HS-27A (cell line): Measurements from ENCODE around the gene MDH1.
"Not testable (repeated sequence)": the region's sequence is repeated elsewhere in the genome, so short reads cannot be mapped to it uniquely, and the experiment has no call there.

Source experiments
- DNase-seq: peaks from one replicate; pipeline ENCODE4 v3.0.0-alpha.2; 2012; ENCODE audit warnings: low read depth, missing footprints

Gene MDH1

DNA sequence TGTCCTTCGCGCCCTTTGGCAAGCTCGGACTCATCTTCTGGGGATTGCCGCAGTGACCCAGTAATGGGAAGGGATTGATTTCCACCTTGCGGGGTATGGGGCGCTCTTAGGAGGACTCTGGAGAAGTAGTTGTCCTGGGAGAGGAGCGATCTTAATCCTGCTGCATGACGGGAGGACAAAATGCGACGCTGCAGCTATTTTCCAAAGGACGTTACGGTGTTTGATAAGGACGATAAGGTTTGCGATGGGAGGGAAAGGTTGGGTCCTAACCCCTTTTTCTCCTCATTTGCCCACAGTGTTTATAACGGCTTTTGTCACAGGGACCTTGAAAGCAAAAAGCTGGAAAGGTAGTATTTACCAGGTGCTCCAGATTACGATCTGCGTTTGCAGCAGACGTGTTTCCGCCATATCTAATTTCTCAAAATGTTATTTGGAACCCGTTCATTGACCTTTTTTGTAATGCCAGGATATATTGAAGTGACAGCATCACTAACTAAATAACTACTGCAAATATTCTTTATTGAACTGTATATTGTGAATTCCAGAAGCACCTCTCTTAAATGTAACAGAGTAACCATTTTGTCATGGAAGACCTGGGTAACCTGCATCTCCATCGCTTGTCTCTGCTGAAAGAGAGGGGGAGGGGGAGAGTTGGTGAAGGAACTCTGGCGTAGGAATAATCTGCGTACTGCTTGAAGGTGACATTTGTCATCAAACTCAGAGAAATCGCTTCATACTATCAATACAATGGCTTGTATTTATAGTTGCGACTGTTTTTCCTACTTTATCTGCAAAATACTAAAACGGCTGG is 590 bp downstream of the MDH1 start:
- DNase-seq, result no peak

DNA sequence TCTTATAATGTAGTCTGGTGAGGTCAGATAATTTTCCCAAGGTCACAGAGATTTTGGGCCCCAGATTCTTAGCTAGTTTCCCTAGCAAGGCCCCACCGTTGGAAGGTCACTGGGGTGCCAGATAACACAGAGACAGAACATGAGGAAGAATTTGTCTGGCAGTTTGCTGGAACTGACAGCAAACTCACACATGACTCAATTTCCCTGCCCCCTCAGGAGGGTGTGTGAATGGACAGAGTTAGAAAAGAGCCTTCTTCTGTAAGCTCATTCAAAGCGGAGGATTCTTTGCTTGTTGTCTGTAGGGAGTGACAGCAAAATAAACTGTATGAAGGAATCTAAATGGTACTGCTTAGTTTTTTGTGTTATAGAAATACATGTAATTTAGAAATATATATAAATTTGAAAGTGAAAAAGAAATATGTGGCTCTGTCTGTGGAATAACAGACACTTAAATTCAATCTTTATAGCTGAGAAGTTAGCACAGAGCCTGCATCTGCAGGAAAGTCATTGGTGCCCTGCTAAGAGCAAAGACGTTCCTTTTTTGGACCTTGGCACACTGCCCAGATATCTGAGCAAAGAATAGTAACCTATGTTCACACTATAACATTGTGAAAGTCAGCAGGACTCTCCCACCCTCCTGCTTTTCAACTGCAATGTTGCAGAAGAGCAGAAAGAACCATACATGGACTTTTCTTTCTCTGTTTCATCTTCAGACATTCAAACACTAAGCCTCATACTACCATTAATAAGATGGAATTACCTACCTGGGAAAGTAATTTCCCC is 2.1 kb downstream of the MDH1 start:
- DNase-seq, result no peak

DNA sequence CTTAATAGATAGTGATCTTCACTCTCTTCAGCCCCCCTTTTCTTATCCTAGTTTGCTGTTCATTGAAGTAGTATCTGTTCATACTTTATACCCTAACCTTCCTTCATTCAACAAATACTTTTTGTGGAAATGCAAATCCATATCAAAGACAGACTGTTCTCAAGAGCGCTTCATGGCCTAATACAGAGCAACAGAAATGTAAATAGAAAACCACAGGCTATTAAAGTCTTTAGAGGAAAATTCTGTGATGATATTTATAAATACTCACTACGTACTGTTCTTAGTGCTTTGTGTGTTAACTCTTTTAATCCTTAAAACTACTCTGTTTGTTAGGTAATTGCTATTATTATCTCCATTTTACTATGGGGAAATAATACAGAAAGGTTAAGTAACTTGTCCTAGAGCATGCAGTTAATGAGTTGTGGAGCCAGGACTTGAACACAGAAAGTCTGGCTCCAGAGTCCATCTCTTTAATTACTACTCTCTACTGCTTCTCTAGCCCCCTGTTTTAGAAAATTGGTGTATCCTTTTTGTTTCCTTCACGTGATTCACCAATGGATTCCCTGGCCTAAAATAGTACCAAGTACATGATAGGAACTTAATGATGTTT is 2.9 kb downstream of the MDH1 start:
- no peak for DNase-seq

DNA sequence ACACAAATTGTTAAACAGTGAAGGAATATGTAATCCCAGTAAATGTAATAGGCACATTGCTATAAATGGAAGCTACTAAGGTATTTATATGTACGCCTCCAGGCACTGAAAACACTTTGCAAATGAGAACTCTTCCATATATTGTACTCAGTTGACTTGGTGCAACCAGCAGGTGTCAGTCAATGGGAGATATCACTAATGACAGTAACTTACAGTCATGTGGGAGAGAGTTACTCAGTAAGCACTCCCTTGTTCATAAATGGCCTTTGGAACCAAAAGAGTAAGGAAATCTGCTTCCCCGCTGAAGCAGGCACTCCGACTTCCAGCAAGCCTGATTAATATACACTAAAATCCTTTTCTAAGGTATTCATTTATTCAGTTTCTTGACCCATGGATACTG is 5.9 kb downstream of the MDH1 start:
- DNase-seq, result no peak

DNA sequence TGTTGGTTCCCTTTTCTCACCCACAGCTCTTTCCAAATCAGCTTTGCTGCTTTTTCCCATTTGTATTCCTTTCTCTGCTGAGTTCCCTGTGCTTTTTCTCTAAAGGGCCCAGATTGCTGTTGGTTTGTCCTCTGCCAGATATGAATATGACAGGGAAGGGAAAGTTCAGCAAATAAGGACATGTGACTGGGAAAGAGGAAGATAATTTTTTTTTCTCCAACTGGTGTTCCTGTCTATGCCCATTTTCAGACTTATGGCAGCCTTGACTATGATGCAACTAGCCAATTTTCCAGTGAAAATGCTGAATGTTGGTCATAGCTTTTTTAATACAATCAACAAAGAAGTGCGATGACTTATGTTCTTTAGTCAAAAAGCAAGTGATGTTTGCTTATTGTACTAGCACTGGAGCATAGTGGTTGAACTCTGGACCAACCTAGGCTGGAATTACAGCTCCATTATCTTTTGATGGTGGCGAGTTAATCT is 7.7 kb downstream of the MDH1 start:
- DNase-seq, result no peak

DNA sequence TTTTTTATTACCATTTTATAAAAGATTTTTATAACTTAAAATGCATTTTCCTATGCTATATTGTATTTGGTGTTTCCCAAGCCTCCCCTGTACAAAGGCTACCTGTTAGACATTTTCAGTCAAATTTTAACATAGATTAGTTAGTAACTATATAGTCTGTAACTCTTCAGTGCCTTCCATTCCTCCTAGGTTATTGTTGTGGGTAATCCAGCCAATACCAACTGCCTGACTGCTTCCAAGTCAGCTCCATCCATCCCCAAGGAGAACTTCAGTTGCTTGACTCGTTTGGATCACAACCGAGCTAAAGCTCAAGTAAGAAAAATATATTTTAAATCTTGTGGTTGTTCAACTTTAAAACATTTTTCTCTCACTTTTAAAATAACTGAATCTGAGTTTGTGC is 10.2 kb downstream of the MDH1 start:
- no peak for DNase-seq

DNA sequence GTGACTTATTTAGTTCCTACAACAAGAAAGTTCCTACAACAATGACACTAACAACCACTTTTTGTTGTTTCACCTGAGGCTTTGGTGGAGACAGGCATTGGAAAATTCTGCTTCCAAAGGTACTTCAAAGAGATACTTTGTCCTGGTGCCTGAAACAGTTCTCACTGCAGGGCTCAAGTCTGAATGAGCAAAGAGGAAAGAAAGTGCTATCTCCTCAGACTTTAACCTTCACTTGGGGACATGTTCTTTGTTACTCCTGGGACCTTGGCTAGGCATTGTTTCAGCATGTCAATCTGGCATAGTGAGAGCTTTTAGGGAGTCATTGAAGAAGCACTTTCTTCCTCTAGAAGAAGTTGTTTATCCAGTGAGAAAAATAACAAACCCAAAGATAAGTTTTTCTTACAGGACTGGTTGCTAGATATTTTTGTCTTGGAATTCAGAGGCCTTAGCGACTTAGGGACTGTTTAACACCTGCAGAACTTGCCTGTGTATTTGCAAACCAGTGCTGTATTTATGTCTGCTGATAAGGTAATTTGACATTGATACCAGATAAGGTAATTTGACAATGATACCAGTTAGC is 12.2 kb downstream of the MDH1 start:
- DNase-seq, result no peak

DNA sequence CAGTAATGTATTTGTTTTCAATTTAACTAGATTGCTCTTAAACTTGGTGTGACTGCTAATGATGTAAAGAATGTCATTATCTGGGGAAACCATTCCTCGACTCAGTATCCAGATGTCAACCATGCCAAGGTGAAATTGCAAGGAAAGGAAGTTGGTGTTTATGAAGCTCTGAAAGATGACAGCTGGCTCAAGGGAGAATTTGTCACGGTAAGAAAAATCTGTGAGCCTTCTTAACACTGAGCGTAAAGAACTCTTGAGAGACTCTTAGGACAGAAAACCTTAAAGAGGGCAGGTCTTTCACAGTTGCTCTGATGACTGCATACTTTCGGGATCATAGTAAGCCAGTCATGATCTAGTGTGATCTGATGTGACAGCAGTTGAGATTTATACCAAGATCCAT is 15.9 kb downstream of the MDH1 start:
- no peak for DNase-seq

DNA sequence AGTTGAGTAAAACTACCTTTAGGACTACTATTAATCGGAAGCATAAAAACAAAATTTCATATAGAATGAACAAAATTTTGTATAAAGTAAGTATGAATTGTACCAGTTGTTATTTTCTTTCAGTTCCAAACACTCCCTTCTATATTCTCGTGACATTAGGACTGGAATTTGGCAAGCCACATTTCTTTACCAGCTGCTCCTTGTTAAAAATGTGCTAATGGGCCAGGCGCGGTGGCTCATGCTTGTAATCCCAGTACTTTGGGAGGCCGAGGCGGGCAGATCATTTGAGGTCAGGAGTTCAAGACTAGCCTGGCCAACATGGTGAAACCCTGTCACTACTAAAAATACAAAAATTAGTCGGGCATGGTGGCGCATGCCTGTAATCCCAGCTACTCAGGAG is 20.1 kb downstream of the MDH1 start:
- DNase-seq, result not testable (repeated sequence)

DNA sequence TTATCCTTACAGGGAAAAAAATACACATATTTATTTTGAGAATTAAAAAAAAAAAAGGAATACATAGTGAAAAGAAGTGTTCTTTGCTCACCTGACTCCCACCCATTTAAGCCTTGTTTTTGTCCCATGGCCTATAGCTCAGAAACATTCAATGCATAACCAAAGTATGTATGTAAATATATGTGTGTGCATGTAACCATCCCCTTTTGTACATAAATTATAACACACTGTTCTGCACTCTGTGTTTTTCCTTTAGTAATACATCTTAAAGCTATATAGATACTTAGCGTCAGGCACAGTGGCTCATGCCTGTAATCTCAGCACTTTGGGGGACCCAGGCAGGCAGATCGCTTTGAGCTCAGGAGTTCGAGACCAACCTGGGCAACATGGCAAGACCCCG is 21.8 kb downstream of the MDH1 start:
- no peak for DNase-seq

DNA sequence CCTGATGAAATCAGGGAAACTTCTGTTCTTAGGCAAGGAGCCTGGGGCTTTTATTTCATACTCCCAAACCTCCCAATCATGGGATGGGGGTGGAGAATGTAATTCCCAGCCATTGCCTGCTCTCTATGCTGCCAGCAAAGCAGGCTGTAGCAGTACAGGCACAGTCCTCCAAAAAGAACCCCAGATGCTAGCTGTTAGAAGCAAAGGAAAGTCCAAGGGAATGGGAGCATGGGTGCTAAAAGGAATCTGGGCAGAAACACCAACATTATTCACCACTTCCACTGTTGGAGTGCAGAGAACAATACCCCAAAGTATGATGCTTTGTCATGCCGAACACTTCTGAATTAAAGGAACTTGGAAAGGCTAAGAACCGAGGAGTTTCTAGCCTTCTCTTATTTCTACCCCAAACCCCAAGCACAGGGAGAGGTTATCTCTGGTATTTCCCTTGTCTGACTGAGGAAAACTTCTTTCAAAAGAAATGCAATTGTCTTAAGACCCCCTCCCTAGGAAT is 24.7 kb downstream of the MDH1 start:
- no peak for DNase-seq

DNA sequence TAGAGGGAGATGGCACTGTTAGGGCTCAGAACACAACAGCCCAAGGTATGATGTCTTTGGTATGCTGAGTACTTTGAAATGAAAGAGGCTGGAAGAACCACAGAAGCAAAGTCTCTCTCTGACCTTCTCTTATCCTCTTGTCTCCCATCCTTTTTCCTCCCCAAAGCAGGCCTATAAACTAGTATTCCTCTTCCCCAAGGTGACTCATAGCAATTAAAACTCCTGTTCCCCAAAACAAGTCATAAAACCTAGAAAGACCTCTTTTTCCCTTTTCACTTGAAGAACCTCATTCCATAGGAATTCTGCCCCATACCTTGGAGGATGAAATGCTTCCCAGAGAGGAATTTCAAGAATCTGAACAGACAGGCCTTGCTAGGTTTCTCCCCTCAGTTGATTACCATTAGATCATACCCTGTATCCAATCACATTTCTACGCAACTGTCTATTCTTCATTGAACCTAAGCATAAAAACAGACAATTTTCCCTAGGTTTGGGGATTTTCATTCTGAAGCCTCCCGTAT is 25.7 kb downstream of the MDH1 start:
- DNase-seq, result peak; percentile 24

DNA sequence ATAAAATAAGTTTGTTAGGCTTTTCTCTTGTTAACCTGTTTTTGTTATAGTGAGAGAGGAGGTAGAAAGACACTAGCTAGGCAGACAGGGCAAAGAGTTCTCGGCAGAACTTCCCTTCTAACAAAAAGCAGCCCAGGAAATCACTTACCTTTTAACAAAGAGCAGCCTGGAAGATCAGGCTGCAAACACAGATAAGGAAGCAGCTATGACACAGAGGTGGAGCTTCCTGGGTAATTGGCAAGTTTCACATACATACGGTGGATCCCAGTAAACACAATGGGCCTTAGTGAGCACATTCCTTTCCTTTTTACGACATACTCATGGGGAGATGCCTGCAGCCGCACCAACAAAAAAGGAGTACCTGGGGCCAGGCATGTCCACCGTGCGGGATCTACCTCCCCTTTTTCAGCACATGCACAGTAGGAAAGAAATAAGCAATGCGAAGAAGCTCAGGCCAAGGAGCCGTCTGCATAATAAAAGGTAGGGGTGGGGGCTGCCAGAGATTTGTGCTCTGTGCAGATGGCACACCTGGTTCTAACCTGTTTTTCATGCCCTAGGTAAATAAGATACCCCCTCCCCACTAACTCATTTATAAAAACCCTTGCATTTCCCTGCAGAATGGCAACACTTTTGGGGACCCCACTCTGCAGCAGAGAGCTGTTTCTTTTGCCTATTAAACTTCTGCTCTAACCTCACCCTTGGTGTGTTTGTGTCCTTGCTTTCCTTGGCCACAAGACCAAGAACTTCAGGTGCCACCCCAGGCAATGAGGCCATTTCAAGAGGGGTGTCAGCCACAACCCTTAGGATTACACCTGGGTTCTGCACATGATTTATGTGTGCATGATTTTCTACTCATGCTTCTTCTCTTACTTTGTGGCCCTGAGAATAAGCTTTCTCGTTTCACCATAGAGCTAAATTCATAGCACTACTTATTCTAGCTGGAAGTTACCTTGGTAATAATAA is 26.5 kb downstream of the MDH1 start:
- no peak for DNase-seq

DNA sequence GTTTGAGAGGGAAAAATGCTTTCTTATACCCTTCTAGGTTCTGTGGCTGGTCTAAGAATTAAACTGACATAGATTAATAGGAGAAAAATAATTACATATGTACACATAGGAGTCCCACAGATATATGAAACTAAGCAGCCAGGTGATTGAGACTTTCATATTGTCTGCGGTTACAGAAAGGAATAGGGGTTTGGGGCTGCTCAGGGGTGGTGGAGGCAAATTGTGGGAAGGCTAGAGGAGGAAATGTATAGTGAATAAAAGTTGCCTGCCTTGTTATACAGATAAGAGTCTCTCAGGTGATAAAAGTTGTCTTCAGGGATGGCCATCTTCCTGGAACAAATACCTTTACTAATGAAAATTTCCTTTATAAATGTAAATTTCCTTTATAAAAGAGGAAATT is 28.6 kb downstream of the MDH1 start:
- DNase-seq, result no peak

DNA sequence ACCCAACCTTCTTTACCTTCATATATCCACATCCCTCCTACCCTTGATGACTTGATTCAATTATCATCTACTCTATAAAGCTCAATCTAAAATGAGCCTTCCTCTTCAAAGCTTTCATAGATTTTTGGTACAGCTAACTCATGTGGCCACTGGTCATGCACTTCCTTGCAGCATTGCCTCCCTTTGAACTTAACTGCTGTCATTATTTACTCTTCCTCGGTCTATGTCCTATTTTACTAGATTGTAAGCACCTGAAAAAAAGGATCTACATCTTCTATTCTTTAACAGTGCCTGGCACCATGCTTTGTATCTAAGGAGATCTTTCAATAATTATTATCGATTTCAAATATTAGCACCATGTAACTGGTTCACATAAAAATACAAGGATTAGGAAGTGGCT is 30.6 kb downstream of the MDH1 start:
- no peak for DNase-seq

DNA sequence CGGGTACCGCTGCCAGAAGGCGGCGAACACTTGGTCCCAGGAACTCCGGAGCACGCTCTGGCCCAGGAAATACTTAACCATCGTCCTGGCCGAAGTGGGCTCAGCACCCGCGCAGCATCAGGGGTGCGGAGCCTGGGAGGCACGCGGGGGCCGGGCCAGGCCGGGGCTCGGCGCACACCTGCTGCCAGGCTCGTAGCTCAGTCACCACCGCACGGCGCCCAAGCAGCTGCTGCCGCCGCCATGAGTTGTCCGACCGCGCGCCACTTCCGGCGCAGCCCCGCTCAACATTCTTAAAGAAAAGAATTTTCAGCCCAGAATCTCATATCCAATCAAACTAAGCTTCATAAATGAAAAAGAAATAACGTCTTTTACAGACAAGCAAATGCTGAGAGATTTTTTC is 34.0 kb downstream of the MDH1 start:
- DNase-seq, result no peak

DNA sequence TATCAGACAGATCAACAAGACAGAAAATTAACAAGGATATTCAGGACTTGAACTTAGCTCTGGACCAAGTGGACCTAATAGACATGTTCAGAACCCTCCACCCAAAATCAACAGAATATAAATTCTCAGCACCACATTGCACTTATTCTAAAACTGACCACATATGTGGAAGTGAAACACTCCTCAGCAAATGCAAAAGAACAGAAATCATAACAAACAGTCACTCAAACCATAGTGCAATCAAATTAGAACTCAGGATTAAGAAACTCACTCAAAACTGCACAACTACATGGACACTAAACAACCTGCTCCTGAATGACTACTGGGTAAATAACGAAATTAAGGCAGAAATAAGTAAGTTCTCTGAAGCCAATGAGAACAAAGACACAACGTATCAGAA is 35.0 kb downstream of the MDH1 start:
- not testable (repeated sequence) for DNase-seq

DNA sequence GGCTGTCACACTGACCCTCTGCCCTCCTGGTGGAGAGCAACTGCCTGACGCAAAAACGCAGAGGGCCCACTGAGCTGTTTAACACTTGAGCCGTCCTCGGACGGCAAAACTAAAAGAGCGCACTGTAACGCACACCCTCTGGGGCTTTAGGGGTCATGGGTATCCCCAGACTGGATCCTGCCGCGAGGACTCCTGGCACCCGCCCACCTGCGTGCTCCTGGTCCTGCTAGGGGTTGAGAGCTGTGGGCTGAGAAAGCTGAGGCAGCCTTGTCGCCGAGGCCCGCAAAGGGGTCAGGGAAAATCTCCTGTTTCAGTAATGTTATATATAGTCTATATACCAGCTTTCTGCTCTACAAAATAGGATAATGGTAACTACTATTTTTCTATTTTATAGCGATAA is 39.1 kb downstream of the MDH1 start:
- DNase-seq, result no peak

DNA sequence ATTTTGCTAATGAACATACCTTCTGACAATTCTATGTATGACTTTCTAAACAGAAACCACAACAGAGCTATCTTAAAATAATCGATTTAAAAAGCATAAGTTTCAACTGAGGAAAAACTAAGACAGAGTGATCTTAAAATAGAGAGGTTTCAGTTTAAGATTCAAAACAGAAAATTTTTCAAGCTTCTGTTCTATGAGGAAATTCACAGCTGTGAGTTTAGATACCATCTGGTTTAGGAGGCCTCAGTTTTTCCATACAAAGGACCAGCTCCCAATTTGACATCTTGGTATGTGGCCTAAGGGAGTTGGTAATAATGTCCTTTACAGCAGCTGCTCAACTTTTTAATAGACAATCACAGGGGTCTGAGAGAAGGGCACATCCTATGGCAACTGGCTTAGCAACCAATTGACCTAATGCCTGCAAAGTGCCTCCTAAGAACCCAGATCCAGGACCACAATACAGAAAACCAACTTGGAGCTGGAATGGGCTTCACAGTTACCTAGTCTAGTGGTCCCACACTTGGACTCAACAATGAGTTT is 39.7 kb downstream of the MDH1 start:
- DNase-seq, result no peak

DNA sequence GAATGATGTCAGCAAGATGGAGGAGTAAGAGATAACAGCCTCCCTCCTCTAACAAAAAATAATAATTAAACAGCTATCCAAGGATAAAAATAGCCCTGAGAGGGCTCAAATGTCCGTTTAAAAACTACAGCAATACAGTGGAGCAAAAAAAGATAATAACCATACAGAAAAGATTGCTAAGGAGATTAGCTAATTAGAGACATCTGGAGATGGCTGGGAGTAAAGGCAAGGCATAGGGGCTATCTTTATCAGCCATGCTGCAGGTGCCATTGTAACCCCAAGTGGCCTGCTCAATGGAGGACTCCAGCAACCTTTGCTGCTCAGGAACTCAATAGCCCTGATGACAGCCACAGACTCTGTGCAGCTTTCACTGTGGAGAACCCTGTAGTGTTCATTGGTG is 42.7 kb downstream of the MDH1 start:
- DNase-seq, result no peak

DNA sequence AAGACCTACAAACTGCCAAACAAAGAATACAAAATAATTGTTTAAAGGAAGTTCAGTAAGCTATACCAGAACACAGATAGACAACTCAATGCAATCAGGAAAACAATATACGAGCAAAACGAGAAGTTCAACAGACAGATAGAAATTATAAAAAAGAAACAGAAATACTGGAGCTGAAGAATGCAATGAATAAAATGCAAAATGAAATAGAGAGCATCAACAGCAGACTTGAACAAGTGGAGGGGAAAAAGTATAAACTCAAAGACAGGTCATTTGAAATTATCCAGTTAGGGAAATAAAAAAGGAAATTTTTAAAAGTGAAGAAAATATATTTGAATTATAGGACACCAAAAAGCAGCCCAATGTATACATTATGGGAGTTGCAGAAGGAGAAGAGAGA is 43.6 kb downstream of the MDH1 start:
- no peak for DNase-seq
